Measurements from ENCODE around the gene RTF1. TPM values are rescaled to one million over a fixed set of nuclear protein-coding genes. Genes with fewer than 3 reads are reported as not detected.

The RTF1 gene
- total and polyA plus RNA-seq, 3 experiments from 2014 or later, result 28.2 to 35.5 (median 32.9) TPM

DNA sequence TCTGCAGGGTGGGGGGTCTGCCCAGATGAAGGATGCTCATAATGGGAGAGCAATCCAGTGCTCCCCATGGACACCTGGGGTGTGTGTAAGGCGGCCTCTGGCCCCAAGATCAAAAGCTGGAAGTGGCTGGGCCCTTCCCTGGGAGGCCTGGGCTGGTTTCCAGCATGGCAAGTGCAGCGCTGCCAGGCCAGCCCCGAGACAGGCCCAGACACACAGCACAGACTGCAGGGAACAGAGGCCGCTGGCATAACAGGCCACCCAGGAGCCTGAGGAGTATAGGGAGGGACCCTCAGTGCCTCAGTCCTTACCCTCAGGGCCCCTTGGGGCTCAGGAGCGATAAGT, 86.7 kb downstream of the RTF1 start:
- ChIA-PET CTCF (no interaction called here), POLR2A (no interaction called here)
- H3K4me1 Mint-ChIP-seq, result peaks cover 5 to 29% (median 15%) of the 10 kb centered on the region in 3 donors
- H3K36me3 ChIP-seq (ENCODE audit: insufficient read depth, low read length), result no peaks in the 10 kb centered on the region
- peaks cover 17% of the 10 kb centered on the region for H3K4me1 ChIP-seq (ENCODE audit: insufficient read depth, low read length)
- peak overlapping the region in 1 of 8 donors; percentile 38 for H3K27ac Mint-ChIP-seq
- H3K27me3 Mint-ChIP-seq, result peaks cover 26 to 31% of the 10 kb centered on the region in 2 donors
- H3K9me3 ChIP-seq (ENCODE audit: low read length), result no peaks in the 10 kb centered on the region
- no peaks in the 10 kb centered on the region for H3K36me3 Mint-ChIP-seq
- H3K27ac ChIP-seq (ENCODE audit: low read depth, low read length), result no peak overlapping the region
- H3K27me3 ChIP-seq (ENCODE audit: insufficient read depth, low read length, poor library complexity, severe bottlenecking), result peaks cover 22% of the 10 kb centered on the region
- peak overlapping the region; percentile 10 to 85 (median 49) for H3K4me3 Mint-ChIP-seq
- no peak for DNase-seq
- no peak overlapping the region for H3K4me3 ChIP-seq (ENCODE audit: low read length)
- no peaks in the 10 kb centered on the region for H3K9me3 Mint-ChIP-seq

DNA sequence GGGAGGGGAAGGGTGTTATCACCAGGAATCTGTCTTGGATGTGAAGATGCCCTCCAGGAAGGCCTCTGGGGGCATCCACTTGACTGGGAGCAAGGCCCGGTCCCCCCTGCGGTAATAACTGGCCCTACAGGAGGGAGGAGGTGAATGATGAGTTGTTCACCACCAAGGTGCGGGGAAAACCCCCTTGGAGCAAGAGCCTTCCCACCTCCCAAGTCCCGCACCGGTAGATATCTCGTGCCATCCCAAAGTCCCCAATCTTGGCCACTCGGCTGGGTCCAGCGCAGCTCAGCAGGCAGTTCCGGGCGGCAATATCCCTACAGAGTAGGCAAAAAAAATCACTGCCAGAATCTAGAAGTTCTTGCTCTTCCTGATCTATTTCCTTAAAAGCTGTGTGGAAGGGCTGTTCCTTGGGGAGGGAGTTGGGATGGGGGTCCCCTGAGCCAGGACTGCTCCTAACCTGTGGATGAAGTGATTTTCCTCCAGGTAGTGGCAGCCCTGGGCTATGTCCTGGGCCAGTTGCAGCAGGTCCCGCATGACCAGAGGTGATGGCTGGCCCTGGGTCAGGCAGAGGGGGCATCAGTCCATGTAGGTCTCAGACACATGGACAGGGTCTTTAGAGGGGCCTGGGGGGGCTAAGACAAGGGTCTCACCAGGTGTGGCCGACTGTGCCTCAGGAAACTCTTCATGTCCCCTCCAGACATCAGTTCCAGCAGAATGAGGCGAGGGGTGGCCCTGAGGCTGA, 88.0 kb downstream of the RTF1 start:
- H3K36me3 Mint-ChIP-seq, result no peaks in the 10 kb centered on the region

DNA sequence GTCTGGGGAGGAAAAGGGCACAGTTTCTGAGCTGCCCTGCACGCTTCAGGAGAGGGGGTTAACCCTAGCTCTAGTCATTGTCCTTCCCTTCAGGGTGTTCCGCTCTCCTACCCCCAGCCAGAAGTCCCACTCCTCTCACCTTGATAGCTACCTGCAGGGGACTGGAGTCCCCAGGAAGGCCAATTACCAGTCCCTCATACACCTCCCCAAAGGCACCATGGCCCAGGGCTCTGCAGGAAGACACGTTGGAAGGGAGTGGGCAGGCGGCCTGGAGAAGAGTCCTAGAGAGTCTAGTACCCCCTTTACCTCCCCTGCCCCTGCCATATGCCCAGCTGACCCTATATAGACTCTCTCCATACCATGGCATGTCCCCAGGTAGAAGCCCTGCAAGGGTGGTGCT, 88.9 kb downstream of the RTF1 start:
- POLR2A ChIA-PET, result no interaction called here
- no peaks in the 10 kb centered on the region for H3K9me3 ChIP-seq (ENCODE audit: low read length)
- H3K27me3 ChIP-seq (ENCODE audit: insufficient read depth, low read length, poor library complexity, severe bottlenecking), result peaks cover 5% of the 10 kb centered on the region
- H3K27ac ChIP-seq (ENCODE audit: low read depth, low read length), result no peak overlapping the region
- Mint-ChIP-seq H3K4me1 (peaks cover 5 to 29% (median 15%) of the 10 kb centered on the region in 3 donors), H3K4me3 (no peak overlapping the region), H3K27ac (no peak overlapping the region), H3K36me3 (no peaks in the 10 kb centered on the region), H3K9me3 (no peaks in the 10 kb centered on the region), H3K27me3 (peaks cover 14 to 22% of the 10 kb centered on the region in 2 donors)
- CTCF ChIA-PET, result interaction anchor here (1.2 to 1.5 kb wide), 2 partner anchors 34 to 40 kb away, joined by 4 to 6 read pairs; no protein-coding TSS in a partner anchor
- DNase-seq, result no peak
- no peak overlapping the region for H3K4me3 ChIP-seq (ENCODE audit: low read length)
- peaks cover 17% of the 10 kb centered on the region for H3K4me1 ChIP-seq (ENCODE audit: insufficient read depth, low read length)
- H3K36me3 ChIP-seq (ENCODE audit: insufficient read depth, low read length), result no peaks in the 10 kb centered on the region

More for the DNA sequence above, 88.0 kb downstream of the RTF1 start:
- no peaks in the 10 kb centered on the region for H3K9me3 ChIP-seq (ENCODE audit: low read length)
- DNase-seq, result no peak
- Mint-ChIP-seq H3K4me3 (no peak overlapping the region), H3K27me3 (peaks cover 16 to 18% of the 10 kb centered on the region in 2 donors), H3K9me3 (no peaks in the 10 kb centered on the region), H3K4me1 (peaks cover 5 to 29% (median 15%) of the 10 kb centered on the region in 3 donors), H3K27ac (no peak overlapping the region)
- H3K27ac ChIP-seq (ENCODE audit: low read depth, low read length), result no peak overlapping the region
- peaks cover 17% of the 10 kb centered on the region for H3K4me1 ChIP-seq (ENCODE audit: insufficient read depth, low read length)
- H3K27me3 ChIP-seq (ENCODE audit: insufficient read depth, low read length, poor library complexity, severe bottlenecking), result peaks cover 12% of the 10 kb centered on the region
- POLR2A ChIA-PET, result no interaction called here
- H3K4me3 ChIP-seq (ENCODE audit: low read length), result no peak overlapping the region
- no peaks in the 10 kb centered on the region for H3K36me3 ChIP-seq (ENCODE audit: insufficient read depth, low read length)
- CTCF ChIA-PET, result interaction anchor here (1.2 to 1.5 kb wide), 2 partner anchors 33 to 39 kb away, joined by 4 to 6 read pairs; no protein-coding TSS in a partner anchor

DNA sequence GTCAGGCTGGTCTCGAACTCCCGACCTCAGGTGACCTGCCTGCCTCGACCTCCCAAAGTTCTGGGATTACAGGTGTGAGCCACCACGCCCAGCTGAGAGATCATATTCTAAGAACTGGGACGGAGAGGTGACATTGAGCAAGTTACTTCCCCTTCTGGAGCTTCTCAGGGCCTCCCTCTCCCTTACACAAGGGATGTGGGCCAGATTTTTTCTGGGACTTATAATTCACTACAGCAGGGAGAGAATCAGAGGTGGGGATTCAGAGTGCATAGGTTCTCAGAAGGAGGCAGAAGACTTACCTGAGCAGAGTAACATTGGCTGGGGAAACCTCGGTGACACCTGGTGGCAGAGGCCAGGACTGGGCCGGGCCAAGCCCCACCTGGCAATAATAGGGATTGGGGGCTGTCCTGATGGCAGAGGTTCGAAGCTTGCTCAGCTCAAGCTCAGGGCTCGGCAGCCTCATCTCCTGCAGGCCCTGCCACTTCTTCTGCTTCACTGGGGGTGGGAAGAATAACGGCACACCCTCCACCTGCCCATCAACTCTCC, 90.0 kb downstream of the RTF1 start:
- Mint-ChIP-seq H3K9me3 (no peaks in the 10 kb centered on the region), H3K4me1 (peaks cover 0 to 21% (median 9%) of the 10 kb centered on the region in 3 donors), H3K36me3 (no peaks in the 10 kb centered on the region), H3K27ac (no peak overlapping the region), H3K4me3 (peak overlapping the region in 1 of 7 donors; percentile 18), H3K27me3 (peaks cover 9 to 19% of the 10 kb centered on the region in 2 donors)
- H3K27ac ChIP-seq (ENCODE audit: low read depth, low read length), result no peak overlapping the region
- peaks cover 9% of the 10 kb centered on the region for H3K4me1 ChIP-seq (ENCODE audit: insufficient read depth, low read length)
- no peak overlapping the region for H3K4me3 ChIP-seq (ENCODE audit: low read length)
- no peaks in the 10 kb centered on the region for H3K27me3 ChIP-seq (ENCODE audit: insufficient read depth, low read length, poor library complexity, severe bottlenecking)
- no peaks in the 10 kb centered on the region for H3K9me3 ChIP-seq (ENCODE audit: low read length)
- no peaks in the 10 kb centered on the region for H3K36me3 ChIP-seq (ENCODE audit: insufficient read depth, low read length)
- no peak for DNase-seq
- CTCF ChIA-PET, result interaction anchor here (0.8 to 1.5 kb wide), 2 partner anchors 41 to 50 kb away, joined by 3 to 7 read pairs; no protein-coding TSS in a partner anchor
- POLR2A ChIA-PET, result no interaction called here

DNA sequence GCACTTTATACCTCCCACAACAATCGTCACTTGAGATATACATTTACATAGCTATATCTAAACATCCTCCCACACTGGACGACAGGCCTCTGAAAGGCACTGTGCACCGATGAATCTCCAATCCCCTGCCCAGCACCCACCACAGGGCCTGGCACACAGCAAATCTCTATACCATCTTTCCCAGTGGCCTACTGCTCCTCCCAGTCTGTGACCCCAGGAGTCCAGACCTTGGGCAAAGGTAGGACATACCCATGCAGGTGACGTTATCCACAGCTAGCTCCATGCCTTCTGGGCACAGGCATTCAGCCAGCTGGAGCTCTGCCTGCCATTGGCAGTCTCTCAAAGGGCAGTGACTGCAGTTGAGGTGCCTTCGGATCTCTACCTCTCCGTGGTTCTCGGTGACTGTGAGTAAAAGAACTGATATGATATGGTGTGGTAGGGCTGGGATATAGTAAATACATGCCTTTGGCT, 91.0 kb downstream of the RTF1 start:
- H3K36me3 Mint-ChIP-seq, result no peaks in the 10 kb centered on the region
- no peak overlapping the region for H3K4me3 ChIP-seq (ENCODE audit: low read length)
- peak overlapping the region in 1 of 7 donors; percentile 5 for H3K4me3 Mint-ChIP-seq
- H3K27ac ChIP-seq (ENCODE audit: low read depth, low read length), result no peak overlapping the region
- H3K27me3 Mint-ChIP-seq, result peaks cover 15 to 28% of the 10 kb centered on the region in 2 donors
- H3K27ac Mint-ChIP-seq, result no peak overlapping the region
- DNase-seq, result no peak
- H3K36me3 ChIP-seq (ENCODE audit: insufficient read depth, low read length), result no peaks in the 10 kb centered on the region
- H3K4me1 Mint-ChIP-seq, result peaks cover 9 to 20% (median 12%) of the 10 kb centered on the region in 3 donors
- ChIA-PET POLR2A (interaction anchor here (0.7 kb wide), 1 partner anchor 8 kb away, joined by 3 read pairs; no protein-coding TSS in a partner anchor), CTCF (interaction anchor here (1.5 kb wide), 1 partner anchor 49 kb away, joined by 3 read pairs; no protein-coding TSS in a partner anchor)
- H3K9me3 Mint-ChIP-seq, result no peaks in the 10 kb centered on the region
- peaks cover 9% of the 10 kb centered on the region for H3K27me3 ChIP-seq (ENCODE audit: insufficient read depth, low read length, poor library complexity, severe bottlenecking)
- H3K9me3 ChIP-seq (ENCODE audit: low read length), result no peaks in the 10 kb centered on the region
- H3K4me1 ChIP-seq (ENCODE audit: insufficient read depth, low read length), result peaks cover 11% of the 10 kb centered on the region

DNA sequence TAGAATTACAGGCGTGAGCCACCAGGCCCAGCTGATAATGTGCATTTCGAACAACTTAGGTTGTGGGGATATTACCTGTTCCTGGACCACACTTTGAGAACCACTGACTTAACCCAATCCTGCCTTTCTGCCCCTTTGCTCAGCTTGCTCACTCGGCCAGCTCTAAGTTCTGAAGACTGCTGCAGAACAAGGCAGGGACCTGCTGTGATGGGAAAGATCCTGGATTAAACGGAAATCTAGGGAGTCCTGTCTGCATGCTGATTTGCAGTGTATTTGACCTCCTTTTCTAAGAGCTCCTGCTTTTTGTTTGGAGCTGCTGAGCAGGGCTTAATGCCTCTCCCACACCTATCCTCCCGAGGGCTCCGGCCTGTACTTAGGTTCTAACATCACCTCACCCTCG, 93.8 kb downstream of the RTF1 start:
- Histone ChIP-seq H3K4me3 (ENCODE audit: low read length) (no peak overlapping the region), H3K4me1 (ENCODE audit: insufficient read depth, low read length) (peaks cover 26% of the 10 kb centered on the region), H3K9me3 (ENCODE audit: low read length) (no peaks in the 10 kb centered on the region), H3K27ac (ENCODE audit: low read depth, low read length) (no peak overlapping the region), H3K36me3 (ENCODE audit: insufficient read depth, low read length) (no peaks in the 10 kb centered on the region), H3K27me3 (ENCODE audit: insufficient read depth, low read length, poor library complexity, severe bottlenecking) (peaks cover 17% of the 10 kb centered on the region)
- peaks cover 21 to 27% of the 10 kb centered on the region in 2 donors for H3K27me3 Mint-ChIP-seq
- H3K36me3 Mint-ChIP-seq, result no peaks in the 10 kb centered on the region
- peak overlapping the region in 6 of 7 donors; percentile 23 to 67 (median 46) for H3K4me3 Mint-ChIP-seq
- ChIA-PET CTCF (no interaction called here), POLR2A (no interaction called here)
- DNase-seq, result no peak
- H3K4me1 Mint-ChIP-seq, result peaks cover 23 to 32% (median 25%) of the 10 kb centered on the region in 3 donors
- H3K9me3 Mint-ChIP-seq, result no peaks in the 10 kb centered on the region
- H3K27ac Mint-ChIP-seq, result peak overlapping the region in 2 of 8 donors; percentile 56 to 78

DNA sequence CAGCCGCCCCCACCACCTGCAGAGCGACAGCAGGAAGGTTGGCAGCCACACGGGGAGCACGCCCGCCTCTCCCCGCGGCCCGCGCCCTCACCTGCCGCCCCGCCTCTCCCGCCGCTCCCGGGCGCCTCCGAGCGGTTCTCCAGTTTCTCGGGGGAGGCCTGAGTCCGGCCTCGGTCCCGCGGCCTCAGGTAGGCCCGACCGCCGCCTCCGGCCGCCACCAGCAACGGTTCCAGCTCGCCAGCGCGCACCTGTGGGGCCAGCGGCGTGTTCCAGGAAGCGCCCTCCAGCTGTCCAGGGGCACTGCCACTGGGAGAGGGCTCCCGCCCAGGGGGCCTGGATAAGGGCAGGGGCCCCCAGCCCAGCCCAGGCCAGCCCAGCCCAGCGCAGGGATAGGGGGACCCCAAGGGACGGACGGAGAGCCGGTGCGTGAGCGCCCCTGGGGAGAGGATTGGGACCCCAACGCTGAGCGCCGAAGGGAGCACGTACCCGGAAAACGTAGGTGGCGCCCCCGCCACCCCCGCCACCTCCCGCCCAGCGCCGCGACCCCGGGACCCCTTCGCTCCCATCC, 94.5 kb downstream of the RTF1 start:
- Histone ChIP-seq H3K4me3 (ENCODE audit: low read length) (no peak overlapping the region), H3K4me1 (ENCODE audit: insufficient read depth, low read length) (peaks cover 26% of the 10 kb centered on the region), H3K9me3 (ENCODE audit: low read length) (no peaks in the 10 kb centered on the region), H3K27me3 (ENCODE audit: insufficient read depth, low read length, poor library complexity, severe bottlenecking) (peaks cover 17% of the 10 kb centered on the region), H3K27ac (ENCODE audit: low read depth, low read length) (no peak overlapping the region), H3K36me3 (ENCODE audit: insufficient read depth, low read length) (no peaks in the 10 kb centered on the region)
- POLR2A ChIA-PET, result no interaction called here
- Mint-ChIP-seq H3K9me3 (no peaks in the 10 kb centered on the region), H3K4me3 (no peak overlapping the region), H3K4me1 (peaks cover 24 to 32% (median 25%) of the 10 kb centered on the region in 3 donors), H3K36me3 (no peaks in the 10 kb centered on the region), H3K27ac (no peak overlapping the region), H3K27me3 (peaks cover 21 to 27% of the 10 kb centered on the region in 2 donors)
- CTCF ChIA-PET, result no interaction called here
- DNase-seq, result no peak

DNA sequence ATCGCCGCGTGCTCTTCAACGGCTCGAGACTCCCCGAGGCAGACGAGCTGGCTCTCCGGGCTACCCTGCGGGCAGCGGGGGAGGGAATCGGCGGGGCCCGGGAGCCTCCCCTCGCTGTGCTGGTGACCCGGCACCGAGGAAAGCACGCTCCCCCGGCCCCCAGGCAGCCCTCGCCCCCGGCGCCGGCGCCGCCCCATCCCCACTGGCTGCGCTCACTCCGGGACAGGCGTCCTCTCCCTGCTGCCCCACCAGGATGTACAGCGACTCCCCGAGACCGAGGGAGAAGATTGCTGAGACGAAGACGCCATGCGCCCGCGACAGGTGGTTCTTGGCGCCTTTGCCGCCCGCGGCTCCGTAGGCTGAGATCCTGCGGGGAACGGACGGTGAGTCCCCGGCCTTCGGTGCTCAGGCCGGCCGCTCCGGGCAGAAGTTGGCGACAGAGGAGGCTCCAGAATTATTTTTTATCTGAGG, 95.0 kb downstream of the RTF1 start:
- no peaks in the 10 kb centered on the region for H3K9me3 ChIP-seq (ENCODE audit: low read length)
- no peaks in the 10 kb centered on the region for H3K9me3 Mint-ChIP-seq
- peak overlapping the region; percentile 58 for H3K4me3 ChIP-seq (ENCODE audit: low read length)
- H3K27ac ChIP-seq (ENCODE audit: low read depth, low read length), result no peak overlapping the region
- peaks cover 26% of the 10 kb centered on the region for H3K4me1 ChIP-seq (ENCODE audit: insufficient read depth, low read length)
- peaks cover 21 to 27% of the 10 kb centered on the region in 2 donors for H3K27me3 Mint-ChIP-seq
- CTCF ChIA-PET, result no interaction called here
- H3K36me3 Mint-ChIP-seq, result peaks cover 0 to under 1% (median under 1%) of the 10 kb centered on the region in 3 donors
- peaks cover 24 to 32% (median 28%) of the 10 kb centered on the region in 3 donors for H3K4me1 Mint-ChIP-seq
- DNase-seq, result no peak
- peaks cover 17% of the 10 kb centered on the region for H3K27me3 ChIP-seq (ENCODE audit: insufficient read depth, low read length, poor library complexity, severe bottlenecking)
- H3K4me3 Mint-ChIP-seq, result peak overlapping the region; percentile 80 to 96 (median 89)
- no peaks in the 10 kb centered on the region for H3K36me3 ChIP-seq (ENCODE audit: insufficient read depth, low read length)
- peak overlapping the region in 7 of 8 donors; percentile 56 to 97 (median 66) for H3K27ac Mint-ChIP-seq
- POLR2A ChIA-PET, result no interaction called here
